ENCODE results near the gene JAML.

The JAML gene

GRCh38 chr11:118163494-118163893 is 61.3 kb downstream of the JAML start:
- H3K27ac Mint-ChIP-seq, result no peak overlapping the region
- no peak overlapping the region for H3K4me3 Mint-ChIP-seq
- no peaks in the 10 kb centered on the region for H3K4me1 Mint-ChIP-seq (ENCODE audit: low read depth)
- H3K9me3 Mint-ChIP-seq, result no peaks in the 10 kb centered on the region
- no peaks in the 10 kb centered on the region for H3K36me3 Mint-ChIP-seq (ENCODE audit: low read depth)
- peaks cover 11% of the 10 kb centered on the region for H3K27me3 Mint-ChIP-seq

GRCh38 chr11:118162846-118163245 is 62.0 kb downstream of the JAML start:
- Mint-ChIP-seq H3K4me3 (no peak overlapping the region), H3K27me3 (peaks cover 14% of the 10 kb centered on the region), H3K4me1 (ENCODE audit: low read depth) (no peaks in the 10 kb centered on the region), H3K9me3 (no peaks in the 10 kb centered on the region), H3K36me3 (ENCODE audit: low read depth) (no peaks in the 10 kb centered on the region), H3K27ac (no peak overlapping the region)

GRCh38 chr11:118161786-118162185 is 63.0 kb downstream of the JAML start:
- Mint-ChIP-seq H3K4me1 (ENCODE audit: low read depth) (peaks cover 3% of the 10 kb centered on the region), H3K4me3 (no peak overlapping the region), H3K36me3 (ENCODE audit: low read depth) (no peaks in the 10 kb centered on the region), H3K27ac (no peak overlapping the region), H3K27me3 (peaks cover 25% of the 10 kb centered on the region), H3K9me3 (no peaks in the 10 kb centered on the region)

- no peaks in the 10 kb centered on the region for H3K9me3 Mint-ChIP-seq
- peaks cover 58% of the 10 kb centered on the region for H3K27me3 Mint-ChIP-seq
- no peak overlapping the region for H3K27ac Mint-ChIP-seq
Measured at GRCh38 chr11:118157186-118157895, 67.5 kb downstream of the JAML start.

GRCh38 chr11:118156531-118157185 is 68.2 kb downstream of the JAML start:
- H3K27me3 Mint-ChIP-seq, result peaks cover 62% of the 10 kb centered on the region
- H3K4me3 Mint-ChIP-seq, result no peak overlapping the region
- H3K4me1 Mint-ChIP-seq (ENCODE audit: low read depth), result peaks cover 10% of the 10 kb centered on the region
- H3K27ac Mint-ChIP-seq, result no peak overlapping the region
- no peaks in the 10 kb centered on the region for H3K36me3 Mint-ChIP-seq (ENCODE audit: low read depth)
- no peaks in the 10 kb centered on the region for H3K9me3 Mint-ChIP-seq

More at GRCh38 chr11:118157186-118157895, 67.5 kb downstream of the JAML start:
- Mint-ChIP-seq H3K4me1 (ENCODE audit: low read depth) (peaks cover 10% of the 10 kb centered on the region), H3K4me3 (no peak overlapping the region), H3K36me3 (ENCODE audit: low read depth) (no peaks in the 10 kb centered on the region)

- no peaks in the 10 kb centered on the region for H3K36me3 Mint-ChIP-seq (ENCODE audit: low read depth)
- no peaks in the 10 kb centered on the region for H3K9me3 Mint-ChIP-seq
- no peak overlapping the region for H3K27ac Mint-ChIP-seq
- no peak overlapping the region for H3K4me3 Mint-ChIP-seq
- peaks cover 68% of the 10 kb centered on the region for H3K27me3 Mint-ChIP-seq
- peaks cover 10% of the 10 kb centered on the region for H3K4me1 Mint-ChIP-seq (ENCODE audit: low read depth)
Measured at GRCh38 chr11:118155776-118156530, 68.9 kb downstream of the JAML start.

- H3K4me1 Mint-ChIP-seq (ENCODE audit: low read depth), result peaks cover 10% of the 10 kb centered on the region
- no peak overlapping the region for H3K27ac Mint-ChIP-seq
- no peaks in the 10 kb centered on the region for H3K36me3 Mint-ChIP-seq (ENCODE audit: low read depth)
- H3K9me3 Mint-ChIP-seq, result no peaks in the 10 kb centered on the region
- H3K27me3 Mint-ChIP-seq, result peaks cover 79% of the 10 kb centered on the region
- H3K4me3 Mint-ChIP-seq, result no peak overlapping the region
Measured at GRCh38 chr11:118154641-118155040, 70.2 kb downstream of the JAML start.

- Mint-ChIP-seq H3K27me3 (peaks cover 73% of the 10 kb centered on the region), H3K4me1 (ENCODE audit: low read depth) (peaks cover 10% of the 10 kb centered on the region), H3K36me3 (ENCODE audit: low read depth) (no peaks in the 10 kb centered on the region), H3K27ac (no peak overlapping the region), H3K9me3 (no peaks in the 10 kb centered on the region), H3K4me3 (peak overlapping the region; percentile 51)
Measured at GRCh38 chr11:118153976-118154375, 70.8 kb downstream of the JAML start.

GRCh38 chr11:118153516-118153915 is 71.3 kb downstream of the JAML start:
- H3K9me3 Mint-ChIP-seq, result no peaks in the 10 kb centered on the region
- no peaks in the 10 kb centered on the region for H3K36me3 Mint-ChIP-seq (ENCODE audit: low read depth)
- peaks cover 70% of the 10 kb centered on the region for H3K27me3 Mint-ChIP-seq
- H3K4me3 Mint-ChIP-seq, result peak overlapping the region; percentile 51
- H3K27ac Mint-ChIP-seq, result no peak overlapping the region
- H3K4me1 Mint-ChIP-seq (ENCODE audit: low read depth), result peaks cover 10% of the 10 kb centered on the region

- peak within 1 kb of the TSS; percentile 52 for H3K4me3 Mint-ChIP-seq
- peaks cover 10% of the 10 kb centered on the region for H3K4me1 Mint-ChIP-seq (ENCODE audit: low read depth)
- H3K36me3 Mint-ChIP-seq (ENCODE audit: low read depth), result no peaks in the 10 kb centered on the region
- H3K9me3 Mint-ChIP-seq, result no peaks in the 10 kb centered on the region
- H3K27ac Mint-ChIP-seq, result no peak within 1 kb of the TSS
- H3K27me3 Mint-ChIP-seq, result peaks cover 68% of the 10 kb centered on the region
Measured at GRCh38 chr11:118152552-118153471, 72.0 kb downstream of the JAML start, which contains the start of gene SCN4B. TSS of gene SCN4B (minus strand) at chr11:118152823. CDS start at chr11:118152673, 150 bp downstream.

GRCh38 chr11:118152020-118152551 is 72.7 kb downstream of the JAML start:
- H3K9me3 Mint-ChIP-seq, result no peaks in the 10 kb centered on the region
- H3K4me3 Mint-ChIP-seq, result peak overlapping the region; percentile 41
- H3K36me3 Mint-ChIP-seq (ENCODE audit: low read depth), result no peaks in the 10 kb centered on the region
- H3K27me3 Mint-ChIP-seq, result peaks cover 66% of the 10 kb centered on the region
- H3K4me1 Mint-ChIP-seq (ENCODE audit: low read depth), result peaks cover 9% of the 10 kb centered on the region
- no peak overlapping the region for H3K27ac Mint-ChIP-seq

GRCh38 chr11:118151431-118151830 is 73.4 kb downstream of the JAML start:
- Mint-ChIP-seq H3K27me3 (peaks cover 60% of the 10 kb centered on the region), H3K4me3 (no peak overlapping the region)

GRCh38 chr11:118149493-118149892 is 75.3 kb downstream of the JAML start:
- no peak overlapping the region for H3K27ac Mint-ChIP-seq
- H3K36me3 Mint-ChIP-seq (ENCODE audit: low read depth), result no peaks in the 10 kb centered on the region
- peaks cover 11% of the 10 kb centered on the region for H3K4me1 Mint-ChIP-seq (ENCODE audit: low read depth)
- no peak overlapping the region for H3K4me3 Mint-ChIP-seq
- H3K27me3 Mint-ChIP-seq, result peaks cover 52% of the 10 kb centered on the region
- H3K9me3 Mint-ChIP-seq, result no peaks in the 10 kb centered on the region

More at GRCh38 chr11:118151431-118151830, 73.4 kb downstream of the JAML start:
- Mint-ChIP-seq H3K27ac (no peak overlapping the region), H3K4me1 (ENCODE audit: low read depth) (peaks cover 8% of the 10 kb centered on the region), H3K36me3 (ENCODE audit: low read depth) (no peaks in the 10 kb centered on the region), H3K9me3 (no peaks in the 10 kb centered on the region)

- H3K27ac Mint-ChIP-seq, result no peak overlapping the region
- H3K4me3 Mint-ChIP-seq, result no peak overlapping the region
- no peaks in the 10 kb centered on the region for H3K36me3 Mint-ChIP-seq (ENCODE audit: low read depth)
- peaks cover 9% of the 10 kb centered on the region for H3K4me1 Mint-ChIP-seq (ENCODE audit: low read depth)
- H3K27me3 Mint-ChIP-seq, result peaks cover 52% of the 10 kb centered on the region
- no peaks in the 10 kb centered on the region for H3K9me3 Mint-ChIP-seq
Measured at GRCh38 chr11:118148856-118149255, 76.0 kb downstream of the JAML start.

Measured in stimulated activated naive CD8-positive, alpha-beta T cell treated with anti-CD3 and anti-CD28 coated beads, Interleukin-15, Interleukin-2, amounts not matched to agents 100 ng/mL and 50 ng/mL, for 24 hours (primary cell).